Activated naive CD4-positive, alpha-beta T cell treated with anti-CD3 and anti-CD28 coated beads, Interleukin-2, amount 10 ng/mL, durations not matched to agents 7 days and 5 days (primary cell): ENCODE results near the gene HERC5.

Source experiments
- CTCF ChIA-PET: fragments of 350-600 bp; sonication (Branson Sonifier 250); formaldehyde crosslinking; loops from one replicate; lab custom pipeline; 2021; ENCODE audit warnings: antibody characterized with exemption; lab: Charles Lee
- DNase-seq: peaks from one replicate; pipeline ENCODE4 v3.0.0-alpha.2; 2020
- H3K27ac Mint-ChIP-seq: one replicate; pipeline ENCODE4 v1.8.0; 2021; ENCODE audit warnings: mild to moderate bottlenecking, moderate library complexity, mixed read lengths
- H3K27me3 Mint-ChIP-seq: one replicate; pipeline ENCODE4 v1.8.0; 2021; ENCODE audit warnings: mild to moderate bottlenecking, mixed read lengths
- H3K36me3 Mint-ChIP-seq: one replicate; pipeline ENCODE4 v1.8.0; 2021; ENCODE audit warnings: mixed read lengths
- H3K4me1 Mint-ChIP-seq: one replicate; pipeline ENCODE4 v1.8.0; 2021; ENCODE audit warnings: mixed read lengths
- H3K4me3 Mint-ChIP-seq: one replicate; pipeline ENCODE4 v1.8.0; 2021; ENCODE audit warnings: mild to moderate bottlenecking, moderate library complexity, mixed read lengths
- H3K9me3 Mint-ChIP-seq: one replicate; pipeline ENCODE4 v1.8.0; 2021; ENCODE audit warnings: mixed read lengths

HERC5 gene

DNA sequence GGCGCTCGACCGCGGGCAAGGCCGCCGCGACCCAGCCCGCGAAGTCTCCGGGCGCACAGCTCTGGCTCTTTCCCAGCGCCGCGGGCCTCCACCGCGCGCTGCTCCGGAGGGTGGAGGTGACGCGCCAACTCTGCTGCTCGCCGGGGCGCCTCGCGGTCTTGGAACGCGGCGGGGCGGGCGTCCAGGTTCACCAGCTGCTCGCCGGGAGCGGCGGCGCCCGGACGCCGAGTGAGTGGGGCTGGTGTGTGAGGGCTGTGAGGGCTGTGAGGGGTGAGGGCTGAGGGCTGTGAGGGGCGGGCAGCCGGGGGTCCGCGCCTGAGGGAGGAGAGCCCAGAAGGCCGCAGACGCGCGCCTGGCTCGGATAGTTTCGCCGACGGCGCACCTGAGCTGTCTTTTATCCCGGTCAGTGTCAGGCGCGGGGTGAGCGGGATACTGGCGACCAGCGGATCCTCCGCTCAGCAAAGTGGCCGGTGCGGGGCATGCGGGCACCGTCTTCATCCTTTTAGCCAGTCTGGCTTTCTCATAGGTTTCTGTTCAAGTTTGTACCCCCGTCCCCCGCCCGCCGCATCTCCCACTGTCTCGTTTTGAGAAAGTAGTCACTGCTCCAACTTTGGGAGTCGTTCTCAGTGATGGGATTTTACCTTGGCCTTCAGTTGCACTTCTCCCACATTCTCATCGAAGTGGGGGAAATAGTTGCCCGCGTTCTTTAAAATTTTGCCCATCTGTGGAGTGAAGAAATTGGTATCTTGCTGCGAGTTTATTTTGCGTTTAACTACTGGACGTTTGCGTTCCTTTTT, 586 bp downstream of the HERC5 start:
- CTCF ChIA-PET = interaction anchor here (0.7 to 1.3 kb wide), 4 partner anchors 14 to 174 kb away, joined by 3 to 6 read pairs (median 3); no protein-coding TSS in a partner anchor
- Mint-ChIP-seq H3K9me3 (peaks cover 2% of the 10 kb centered on the region), H3K4me3 (peak overlapping the region; percentile 99), H3K27ac (peak overlapping the region; percentile 82), H3K36me3 (peaks cover 21% of the 10 kb centered on the region), H3K4me1 (peaks cover 48% of the 10 kb centered on the region), H3K27me3 (peaks cover 14% of the 10 kb centered on the region)
- DNase-seq = peak; percentile 63

DNA sequence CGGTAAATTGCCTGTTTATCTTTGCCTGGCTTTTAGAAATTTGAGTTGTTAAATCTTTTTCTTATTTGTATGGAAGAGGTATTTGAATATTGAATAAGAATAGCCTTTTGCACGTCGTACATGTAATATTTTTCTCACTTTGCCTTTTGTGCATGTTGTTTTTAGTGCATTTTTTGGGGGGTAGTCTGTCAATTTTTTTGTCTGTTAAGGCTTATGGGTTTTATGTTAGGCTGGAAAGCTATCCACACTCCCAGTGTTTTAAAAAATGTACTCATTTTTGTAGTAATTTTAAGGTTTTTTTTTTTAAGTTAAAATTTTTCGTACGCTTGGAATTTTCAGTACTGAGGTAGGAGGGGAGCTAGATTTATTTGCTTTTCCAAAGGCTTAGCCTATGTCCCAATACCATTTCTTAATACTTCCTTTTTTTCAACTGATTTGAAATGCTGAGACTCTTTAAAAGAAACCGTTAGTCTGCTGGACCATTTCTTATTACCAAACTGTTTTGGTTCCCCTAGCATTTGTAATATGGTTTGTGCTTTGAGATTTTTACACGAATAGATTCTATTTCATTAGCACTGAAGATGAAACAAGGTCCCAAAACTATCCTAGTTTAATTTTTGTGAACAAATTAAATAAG, 1.3 kb downstream of the HERC5 start:
- H3K27me3 Mint-ChIP-seq = peaks cover 14% of the 10 kb centered on the region

DNA sequence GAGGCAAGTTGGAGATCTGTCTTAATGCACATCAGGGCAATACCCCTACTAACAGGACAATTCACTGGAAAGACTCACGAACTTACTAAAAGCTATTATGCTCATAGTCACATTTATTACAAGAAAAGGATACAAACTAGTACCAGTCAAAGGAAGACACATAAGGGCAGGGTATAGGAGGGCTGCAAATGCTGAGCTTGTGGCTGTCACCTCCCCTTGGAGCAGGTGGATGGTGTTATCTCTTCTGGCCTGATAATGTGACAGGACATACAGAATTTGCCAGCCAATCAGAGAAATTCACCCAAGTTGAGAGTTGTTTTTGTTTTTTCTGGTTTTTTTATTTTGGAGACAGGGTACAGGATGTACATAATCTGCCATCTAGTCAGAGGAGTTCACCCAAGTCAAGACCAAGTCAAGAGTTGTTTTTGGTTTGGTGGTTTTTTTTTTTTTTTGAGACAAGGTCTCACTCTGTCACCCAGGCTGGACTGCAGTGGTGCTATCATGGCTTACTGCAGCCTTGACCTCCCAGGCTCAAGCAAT, 8.8 kb downstream of the HERC5 start:
- Mint-ChIP-seq H3K27ac (no peak overlapping the region), H3K4me1 (peaks cover 19% of the 10 kb centered on the region), H3K36me3 (peaks cover 47% of the 10 kb centered on the region), H3K27me3 (no peaks in the 10 kb centered on the region), H3K4me3 (no peak overlapping the region), H3K9me3 (no peaks in the 10 kb centered on the region)
- no peak for DNase-seq
- CTCF ChIA-PET = no interaction called here

More for the DNA sequence above, 1.3 kb downstream of the HERC5 start:
- Mint-ChIP-seq H3K4me1 (peaks cover 48% of the 10 kb centered on the region), H3K4me3 (peak overlapping the region; percentile 99), H3K27ac (peak overlapping the region; percentile 82), H3K9me3 (peaks cover 2% of the 10 kb centered on the region), H3K36me3 (peaks cover 27% of the 10 kb centered on the region)
- DNase-seq = no peak
- CTCF ChIA-PET = interaction anchor here (0.8 kb wide), 1 partner anchor 13 kb away, joined by 3 read pairs; no protein-coding TSS in a partner anchor

DNA sequence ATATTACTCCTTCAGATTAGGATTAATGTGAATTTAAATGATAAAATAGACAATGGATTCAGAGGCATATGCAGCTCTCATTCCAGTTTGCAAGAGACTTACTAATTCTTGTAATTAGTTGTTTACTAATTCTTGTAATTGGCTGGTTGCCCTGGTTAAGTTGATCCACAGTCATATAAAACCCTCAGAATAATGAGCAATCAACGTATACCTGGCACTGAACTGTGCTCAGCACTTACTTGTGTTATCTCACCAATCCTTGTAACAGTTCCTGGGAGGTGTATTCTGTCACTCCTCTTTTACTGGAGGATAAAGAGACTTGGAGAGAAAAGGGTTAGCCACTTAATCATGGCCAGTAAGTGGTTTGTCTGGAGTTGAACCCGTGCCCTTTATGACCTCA, 10.5 kb downstream of the HERC5 start:
- DNase-seq = no peak
- CTCF ChIA-PET = no interaction called here

GRCh38 chr4:88477229-88477860, 20.4 kb downstream of the HERC5 start:
- Mint-ChIP-seq H3K4me3 (no peak overlapping the region), H3K27me3 (no peaks in the 10 kb centered on the region)
- DNase-seq = no peak

More for the DNA sequence above, 10.5 kb downstream of the HERC5 start:
- H3K36me3 Mint-ChIP-seq = peaks cover 39% of the 10 kb centered on the region
- H3K4me1 Mint-ChIP-seq = peaks cover 10% of the 10 kb centered on the region
- H3K27me3 Mint-ChIP-seq = no peaks in the 10 kb centered on the region
- no peaks in the 10 kb centered on the region for H3K9me3 Mint-ChIP-seq
- no peak overlapping the region for H3K4me3 Mint-ChIP-seq
- no peak overlapping the region for H3K27ac Mint-ChIP-seq

DNA sequence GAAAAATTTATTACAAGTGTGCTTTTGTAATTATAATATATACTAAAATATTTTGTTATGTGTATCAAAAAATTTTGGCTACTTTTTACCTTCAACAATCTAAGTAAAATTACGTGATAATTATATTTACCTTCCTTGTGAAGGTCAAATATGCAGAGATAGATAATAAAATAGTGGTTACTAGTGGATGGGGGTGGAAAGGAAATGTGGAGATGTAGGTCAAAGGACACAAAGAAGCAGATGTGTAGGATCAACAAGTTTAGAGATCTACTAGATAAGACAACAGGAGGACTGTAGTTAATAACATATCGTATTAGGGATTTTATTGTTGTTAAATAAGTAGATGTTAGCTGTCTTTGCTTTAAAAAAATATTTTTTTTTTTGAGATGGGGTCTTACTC, 21.3 kb downstream of the HERC5 start:
- Mint-ChIP-seq H3K4me1 (no peaks in the 10 kb centered on the region), H3K4me3 (no peak overlapping the region), H3K9me3 (no peaks in the 10 kb centered on the region), H3K27me3 (no peaks in the 10 kb centered on the region), H3K27ac (no peak overlapping the region), H3K36me3 (peaks cover 27% of the 10 kb centered on the region)
- CTCF ChIA-PET = no interaction called here
- DNase-seq = no peak

More at GRCh38 chr4:88477229-88477860, 20.4 kb downstream of the HERC5 start:
- Mint-ChIP-seq H3K4me1 (no peaks in the 10 kb centered on the region), H3K9me3 (no peaks in the 10 kb centered on the region), H3K27ac (no peak overlapping the region), H3K36me3 (peaks cover 32% of the 10 kb centered on the region)
- CTCF ChIA-PET = interaction anchor here (0.5 kb wide), 1 partner anchor 107 kb away, joined by 4 read pairs; no protein-coding TSS in a partner anchor

DNA sequence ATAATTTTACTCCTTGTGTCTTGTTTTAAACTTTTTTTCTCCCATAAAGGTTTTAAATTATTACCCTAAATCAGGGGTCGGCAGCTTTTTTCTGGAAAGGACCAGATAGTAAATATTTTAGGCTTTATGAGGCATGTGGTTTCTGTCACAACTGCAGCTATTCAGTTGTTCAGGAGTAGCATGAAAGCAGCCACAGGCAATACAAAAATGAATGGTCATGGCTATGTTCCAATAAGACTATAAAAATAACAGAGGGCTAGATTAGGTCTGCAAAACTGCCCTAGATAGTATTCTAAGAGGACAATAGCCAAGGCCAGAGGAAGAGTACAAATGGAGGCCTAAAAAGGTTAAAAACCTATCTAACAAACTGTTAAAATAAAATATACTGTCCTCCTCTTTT, 24.6 kb downstream of the HERC5 start:
- H3K36me3 Mint-ChIP-seq = peaks cover 9% of the 10 kb centered on the region
- no peaks in the 10 kb centered on the region for H3K27me3 Mint-ChIP-seq
- no peak overlapping the region for H3K27ac Mint-ChIP-seq
- no peak overlapping the region for H3K4me3 Mint-ChIP-seq
- no peaks in the 10 kb centered on the region for H3K9me3 Mint-ChIP-seq
- no peaks in the 10 kb centered on the region for H3K4me1 Mint-ChIP-seq
- CTCF ChIA-PET = no interaction called here
- no peak for DNase-seq

DNA sequence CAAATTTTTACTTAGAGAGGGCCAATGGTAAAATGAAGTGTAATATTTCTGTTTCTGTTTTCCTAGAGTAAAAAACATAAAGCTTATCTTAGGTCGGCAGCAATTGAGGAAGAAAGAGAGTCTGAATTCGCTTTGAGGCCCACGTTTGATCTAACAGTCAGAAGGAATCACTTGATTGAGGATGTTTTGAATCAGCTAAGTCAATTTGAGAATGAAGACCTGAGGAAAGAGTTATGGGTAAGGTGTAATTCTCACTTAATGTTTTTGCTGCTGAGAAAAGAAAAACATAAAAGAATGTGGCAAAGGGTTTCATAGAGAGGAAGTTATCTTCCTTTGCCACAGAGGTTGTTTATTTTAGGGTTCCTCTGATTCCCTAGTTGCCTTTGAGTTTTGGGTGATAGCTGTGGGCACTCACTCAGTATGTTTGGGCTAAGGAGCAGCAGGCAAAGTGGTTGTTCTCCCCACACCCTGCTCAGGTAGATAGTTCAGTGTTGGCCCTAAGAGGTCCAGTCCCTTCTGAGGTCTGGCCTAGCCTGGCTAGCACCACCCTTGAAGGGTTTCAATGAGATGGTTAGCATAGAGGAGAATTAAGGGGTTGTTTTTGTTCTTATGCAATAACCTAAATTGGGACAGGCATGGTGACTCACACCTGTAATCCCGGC, 32.3 kb downstream of the HERC5 start:
- CTCF ChIA-PET = interaction anchor here (0.8 to 1.1 kb wide), 2 partner anchors 16 to 120 kb away, joined by 3 read pairs; no protein-coding TSS in a partner anchor

DNA sequence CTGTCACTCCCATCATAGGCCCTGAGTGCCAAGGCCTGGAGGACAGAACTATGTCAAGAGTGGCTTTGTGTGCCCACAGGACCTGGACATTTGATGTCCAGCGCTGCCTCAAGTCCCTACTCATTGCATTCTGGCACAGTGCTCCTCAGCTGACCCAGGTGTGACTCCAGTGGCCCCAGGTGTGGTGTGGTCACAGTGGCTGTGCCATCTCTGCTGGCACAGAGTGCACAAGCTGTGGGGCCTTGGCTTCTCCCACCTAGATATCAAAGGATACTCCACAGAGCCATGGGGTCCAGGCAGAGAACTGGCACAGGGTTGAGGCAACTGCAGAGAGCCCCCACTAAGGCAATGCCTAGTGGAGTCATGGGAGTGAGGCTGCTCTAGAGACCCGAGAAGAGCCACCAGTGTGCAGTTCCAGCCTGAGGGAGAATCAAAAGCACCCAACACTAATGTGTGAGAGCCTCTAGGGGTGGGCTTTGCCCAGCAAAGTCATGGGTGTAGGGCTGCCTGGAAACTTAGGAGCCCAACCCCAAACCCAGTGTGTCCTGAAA, 41.0 kb downstream of the HERC5 start:
- no peaks in the 10 kb centered on the region for H3K27me3 Mint-ChIP-seq
- no peak overlapping the region for H3K27ac Mint-ChIP-seq
- H3K4me1 Mint-ChIP-seq = no peaks in the 10 kb centered on the region
- no peaks in the 10 kb centered on the region for H3K9me3 Mint-ChIP-seq
- no peak overlapping the region for H3K4me3 Mint-ChIP-seq
- no peak for DNase-seq
- CTCF ChIA-PET = no interaction called here
- peaks cover 13% of the 10 kb centered on the region for H3K36me3 Mint-ChIP-seq

More for the DNA sequence above, 32.3 kb downstream of the HERC5 start:
- Mint-ChIP-seq H3K27me3 (no peaks in the 10 kb centered on the region), H3K9me3 (no peaks in the 10 kb centered on the region), H3K4me3 (no peak overlapping the region), H3K27ac (peak overlapping the region; percentile 88), H3K36me3 (peaks cover 19% of the 10 kb centered on the region), H3K4me1 (peaks cover 17% of the 10 kb centered on the region)
- no peak for DNase-seq

- Mint-ChIP-seq H3K4me3 (no peak overlapping the region), H3K27me3 (no peaks in the 10 kb centered on the region), H3K27ac (no peak overlapping the region), H3K4me1 (peaks cover 3% of the 10 kb centered on the region), H3K9me3 (no peaks in the 10 kb centered on the region), H3K36me3 (peaks cover 11% of the 10 kb centered on the region)
- CTCF ChIA-PET = no interaction called here
- DNase-seq = no peak
Observed at GRCh38 chr4:88503344-88503743, 46.4 kb downstream of the HERC5 start.

DNA sequence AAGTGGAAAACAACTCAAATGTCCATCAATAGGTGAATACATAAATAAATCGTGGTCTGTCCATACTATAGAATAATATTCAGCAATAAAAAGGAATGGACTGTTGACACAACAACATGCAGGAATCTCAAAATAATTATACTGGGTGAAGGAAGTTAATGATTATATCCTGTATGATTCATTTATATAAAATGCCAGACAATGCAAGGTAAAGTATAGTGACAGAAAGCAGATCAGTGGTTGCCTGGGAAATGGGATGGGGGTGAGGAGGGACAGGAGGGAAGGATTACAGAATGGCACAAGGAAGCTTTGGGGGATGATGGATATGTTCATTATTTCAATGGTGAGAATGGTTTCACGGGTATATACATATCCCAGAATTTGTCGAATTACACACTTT, 54.3 kb downstream of the HERC5 start:
- Mint-ChIP-seq H3K4me1 (no peaks in the 10 kb centered on the region), H3K36me3 (no peaks in the 10 kb centered on the region), H3K27me3 (peaks cover 4% of the 10 kb centered on the region), H3K9me3 (no peaks in the 10 kb centered on the region), H3K27ac (no peak overlapping the region), H3K4me3 (no peak overlapping the region)
- CTCF ChIA-PET = interaction anchor here (2.8 to 3.0 kb wide), 2 partner anchors 292 to 478 kb away, joined by 12 read pairs; no protein-coding TSS in a partner anchor
- DNase-seq = no peak

GRCh38 chr4:88514557-88515511, 57.9 kb downstream of the HERC5 start:
- H3K27me3 Mint-ChIP-seq = peaks cover 4% of the 10 kb centered on the region
- CTCF ChIA-PET = interaction anchor here (0.6 to 7.4 kb wide), 37 partner anchors 8 to 493 kb away, joined by 3 to 138 read pairs (median 4); partner anchors contain the start of genes HERC5, HERC6, PPM1K and PYURF
- H3K4me1 Mint-ChIP-seq = no peaks in the 10 kb centered on the region

More at GRCh38 chr4:88514557-88515511, 57.9 kb downstream of the HERC5 start:
- Mint-ChIP-seq H3K27ac (no peak overlapping the region), H3K4me3 (no peak overlapping the region), H3K36me3 (no peaks in the 10 kb centered on the region), H3K9me3 (no peaks in the 10 kb centered on the region)
- no peak for DNase-seq
